IMR-90 (cell line): ENCODE measurements around the gene PRR12. TPM values are rescaled to one million over a fixed set of nuclear protein-coding genes. Genes with fewer than 3 reads are reported as not detected.

Experiments used
- ATAC-seq: fragments of 200-7000 bp; cut with Tn5 transposase; 2 replicates; pipeline ENCODE4 v1.9.1; 2020; ENCODE audit warnings: low read depth, mild to moderate bottlenecking, moderate library complexity
- BruUV-seq: library from RNA; stranded (reverse); fragments of 400-500 nt; replicated peaks from 2 replicates; lab custom pipeline; 2021; lab: Mats Ljungman, UMichigan
- CTCF ChIA-PET: fragments of 300-600 bp; formaldehyde crosslinking; extraction: SDS; loops from one replicate; lab custom pipeline; 2021; ENCODE audit warnings: antibody characterized with exemption; lab: Yijun Ruan, JAX
- POLR2A ChIA-PET: fragments of 300-600 bp; sonication (Branson Sonifier 250); formaldehyde crosslinking; loops from one replicate; lab custom pipeline; 2022; ENCODE audit warnings: antibody characterized with exemption; ENCODE audit not compliant: unreplicated experiment; lab: Charles Lee
- DNase-seq: peaks from one replicate; pipeline ENCODE4 v3.0.0; 2013
- H2AFZ ChIP-seq: replicated peaks from 2 replicates; pipeline ENCODE3; 2013; ENCODE audit warnings: low read length, mild to moderate bottlenecking; ENCODE audit not compliant: poor library complexity
- H2AK5ac ChIP-seq: 2 replicates; pipeline ENCODE4 v1.6.1; 2013; ENCODE audit warnings: low read depth, low read length, inconsistent platforms
- H2AK9ac ChIP-seq: replicated peaks from 2 replicates; pipeline ENCODE3; 2013; ENCODE audit warnings: mild to moderate bottlenecking, low read depth, low read length, moderate library complexity; ENCODE audit not compliant: poor library complexity
- H2BK120ac ChIP-seq: 2 replicates; pipeline ENCODE4 v1.6.1; 2013; ENCODE audit warnings: low read depth, low read length, inconsistent platforms
- H2BK15ac ChIP-seq: 3 replicates; pipeline ENCODE4 v1.6.1; 2013; ENCODE audit warnings: low read depth, low read length, inconsistent platforms
- H2BK20ac ChIP-seq: 2 replicates; pipeline ENCODE4 v1.6.1; 2013; ENCODE audit warnings: low read depth, mild to moderate bottlenecking, inconsistent platforms, low read length, moderate library complexity
- H2BK5ac ChIP-seq: 2 replicates; pipeline ENCODE4 v1.6.1; 2013; ENCODE audit warnings: mild to moderate bottlenecking, low read depth, low read length, inconsistent platforms; ENCODE audit not compliant: poor library complexity, severe bottlenecking
- H3K14ac ChIP-seq: replicated peaks from 2 replicates; pipeline ENCODE4 v1.6.1; 2013; ENCODE audit warnings: low read depth, low read length, inconsistent platforms
- H3K18ac ChIP-seq: 2 replicates; pipeline ENCODE4 v1.6.1; 2013; ENCODE audit warnings: low read depth, low read length, control low read depth
- H3K23ac ChIP-seq: 2 replicates; pipeline ENCODE4 v1.6.1; 2013; ENCODE audit warnings: low read depth, low read length, inconsistent platforms
- H3K27ac ChIP-seq: 2 replicates; pipeline ENCODE4 v1.5.1; 2013; ENCODE audit warnings: mild to moderate bottlenecking, control low read depth, low read length; ENCODE audit not compliant: insufficient read depth
- H3K27me3 ChIP-seq: 2 replicates; pipeline ENCODE4 v1.6.1; 2013; ENCODE audit warnings: low read length; ENCODE audit not compliant: control insufficient read depth, insufficient read depth
- H3K36me3 ChIP-seq: 2 replicates; pipeline ENCODE4 v1.6.1; 2013; ENCODE audit warnings: low read length, mixed read lengths; ENCODE audit not compliant: control insufficient read depth, insufficient read depth
- H3K4ac ChIP-seq: 2 replicates; pipeline ENCODE4 v1.6.1; 2013; ENCODE audit warnings: low read depth, low read length, inconsistent platforms
- H3K4me1 ChIP-seq: 2 replicates; pipeline ENCODE4 v1.6.1; 2013; ENCODE audit warnings: low read length, mixed read lengths; ENCODE audit not compliant: control insufficient read depth, insufficient read depth
- H3K4me2 ChIP-seq: 2 replicates; pipeline ENCODE4 v1.6.1; 2013; ENCODE audit warnings: low read depth, mild to moderate bottlenecking, control low read depth, low read length, moderate library complexity
- H3K4me3 ChIP-seq: 2 replicates; pipeline ENCODE4 v1.5.1; 2013; ENCODE audit warnings: low read depth, mild to moderate bottlenecking, control low read depth, low read length, moderate library complexity; ENCODE audit not compliant: insufficient read depth
- H3K56ac ChIP-seq: 2 replicates; pipeline ENCODE4 v1.6.1; 2013; ENCODE audit warnings: low read length, inconsistent platforms; ENCODE audit not compliant: insufficient read depth; ENCODE audit errors: extremely low read depth
- H3K79me1 ChIP-seq, 2 experiments: 2 replicates each; pipeline ENCODE4 v1.6.1; 2013; ENCODE audit warnings: low read length in 2 of 2, inconsistent platforms in 1 of 2, low read depth in 1 of 2
- H3K9ac ChIP-seq: 2 replicates; pipeline ENCODE4 v1.6.1; 2013; ENCODE audit warnings: low read depth, low read length, control low read depth
- H3K9me1 ChIP-seq: 2 replicates; pipeline ENCODE4 v1.6.1; 2013; ENCODE audit warnings: low read length, inconsistent platforms; ENCODE audit not compliant: insufficient read depth
- H3K9me3 ChIP-seq: 2 replicates; pipeline ENCODE4 v1.6.1; 2013; ENCODE audit warnings: low read length; ENCODE audit not compliant: control insufficient read depth, insufficient read depth
- H4K20me1 ChIP-seq: 2 replicates; pipeline ENCODE4 v1.6.1; 2013; ENCODE audit warnings: low read length, inconsistent platforms; ENCODE audit not compliant: insufficient read depth
- H4K5ac ChIP-seq: 2 replicates; pipeline ENCODE4 v1.6.1; 2013; ENCODE audit warnings: mild to moderate bottlenecking, low read depth, low read length, control low read depth
- H4K8ac ChIP-seq, 2 experiments: 2 replicates each; pipeline ENCODE4 v1.6.1; 2013; ENCODE audit warnings: low read depth in 2 of 2, low read length in 2 of 2, control low read depth in 1 of 2, inconsistent platforms in 1 of 2
- H4K91ac ChIP-seq: 2 replicates; pipeline ENCODE4 v1.6.1; 2013; ENCODE audit warnings: low read depth, low read length, inconsistent platforms; ENCODE audit not compliant: insufficient read depth
- BHLHE40 ChIP-seq: fragments of 150-350 bp; IDR thresholded peaks from 2 replicates; pipeline ENCODE4 v1.6.1; 2016; ENCODE audit warnings: mild to moderate bottlenecking, low read depth, low read length
- CEBPB ChIP-seq: IDR thresholded peaks from 2 replicates; pipeline ENCODE4 v1.6.1; 2012; ENCODE audit warnings: low read depth, low read length, improper control_type of control experiment
- CHD1 ChIP-seq: IDR thresholded peaks from 2 replicates; pipeline ENCODE4 v1.6.1; 2012; ENCODE audit warnings: low read depth, low read length, improper control_type of control experiment
- CTCF ChIP-seq: conservative IDR thresholded peaks from 2 replicates; pipeline ENCODE4 v1.5.1; 2012; ENCODE audit warnings: mild to moderate bottlenecking, low read depth, low read length, improper control_type of control experiment
- ELK1 ChIP-seq: fragments of 150-350 bp; IDR thresholded peaks from 2 replicates; pipeline ENCODE4 v1.6.1; 2016; ENCODE audit warnings: low read depth, mild to moderate bottlenecking, low read length, moderate library complexity, borderline replicate concordance
- FOS ChIP-seq: fragments of 150-350 bp; IDR thresholded peaks from 2 replicates; pipeline ENCODE4 v1.6.1; 2016; ENCODE audit warnings: low read depth, low read length
- MAFK ChIP-seq: IDR thresholded peaks from 2 replicates; pipeline ENCODE4 v1.6.1; 2012; ENCODE audit warnings: low read depth, low read length, improper control_type of control experiment
- MAZ ChIP-seq: IDR thresholded peaks from 2 replicates; pipeline ENCODE4 v1.6.1; 2012; ENCODE audit warnings: low read depth, mild to moderate bottlenecking, low read length, improper control_type of control experiment, moderate library complexity, borderline replicate concordance
- MXI1 ChIP-seq: IDR thresholded peaks from 2 replicates; pipeline ENCODE4 v1.6.1; 2012; ENCODE audit warnings: low read depth, mild to moderate bottlenecking, low read length, moderate library complexity, borderline replicate concordance
- NFE2L2 ChIP-seq: fragments of 150-350 bp; IDR thresholded peaks from 2 replicates; pipeline ENCODE4 v1.6.1; 2016; ENCODE audit warnings: low read depth, mild to moderate bottlenecking, low read length
- POLR2A ChIP-seq: IDR thresholded peaks from 2 replicates; pipeline ENCODE4 v1.6.1; 2012; ENCODE audit warnings: mild to moderate bottlenecking, low read depth, low read length
- RAD21 ChIP-seq: IDR thresholded peaks from 2 replicates; pipeline ENCODE4 v1.6.1; 2012; ENCODE audit warnings: low read length, improper control_type of control experiment
- RCOR1 ChIP-seq: IDR thresholded peaks from 2 replicates; pipeline ENCODE4 v1.6.1; 2012; ENCODE audit warnings: mild to moderate bottlenecking, low read length, improper control_type of control experiment; ENCODE audit not compliant: insufficient replicate concordance
- RFX5 ChIP-seq: IDR thresholded peaks from 2 replicates; pipeline ENCODE4 v1.8.0; 2012; ENCODE audit warnings: low read depth, mild to moderate bottlenecking, low read length, moderate library complexity
- SMC3 ChIP-seq: fragments of 150-350 bp; IDR thresholded peaks from 2 replicates; pipeline ENCODE4 v1.6.1; 2016; ENCODE audit warnings: low read depth, mild to moderate bottlenecking, antibody characterized with exemption, low read length, moderate library complexity
- USF2 ChIP-seq: fragments of 150-350 bp; IDR thresholded peaks from 2 replicates; pipeline ENCODE4 v1.6.1; 2017; ENCODE audit warnings: mild to moderate bottlenecking, antibody characterized with exemption, low read length, low read depth
- WGBS, 2 experiments: methylation state at CpG; one replicate each; pipeline versions ENCODE4 v1.1.5 to v1.1.7; 2013; ENCODE audit warnings: missing lambda C conversion rate in 2 of 2; ENCODE audit not compliant: insufficient read length in 1 of 2; ENCODE audit errors: extremely low coverage in 2 of 2; 5-methylcytosine and 5-hydroxymethylcytosine counted together
- dilution Hi-C: fragments of 300-500 bp; cut with HindIII; formaldehyde crosslinking; loops from one replicate; pipeline ENCODE4 v1.14.3; 2018; ENCODE audit warnings: low sequenced_read_pairs; ENCODE audit not compliant: unreplicated experiment
- in situ Hi-C: fragments of 300-500 bp; cut with MboI; formaldehyde crosslinking; loops from 3 replicates; pipeline ENCODE4 v1.14.3; 2019; ENCODE audit warnings: low sequenced_read_pairs, inconsistent platforms, mixed read lengths
- intact Hi-C: fragments of 100-400 bp; cut with micrococcal nuclease; formaldehyde crosslinking; loops from 2 replicates; pipeline ENCODE4 v1.10.0; 2022
- polyA plus RNA-seq, 3 experiments: library from polyadenylated mRNA; depleted of rRNA; stranded (reverse); fragments of >200 nt; gene quantifications; 2 replicates each; pipeline ENCODE4 v1.2.3, GENCODE V29; 2012; ENCODE audit warnings: low replicate concordance in 1 of 3
- total RNA-seq: library from RNA; depleted of rRNA; stranded (reverse); fragments of >200 nt; gene quantifications from 2 replicates; pipeline ENCODE4 v1.2.3, GENCODE V29; 2012

Gene PRR12
- total and polyA plus RNA-seq, 2 of the 4 experiments (the other 2 are of a cell fraction), result 0.36 to 4.1 TPM

- no peak overlapping the region for H3K4ac ChIP-seq
- H4K5ac ChIP-seq, result no peak overlapping the region
- peaks cover 17% of the 10 kb centered on the region for H3K36me3 ChIP-seq
- H4K8ac ChIP-seq, result no peak overlapping the region; a peak in 1 of 4 replicates
- no peak overlapping the region for H2BK5ac ChIP-seq
- no peak for ATAC-seq
- H3K9me3 ChIP-seq, result no peaks in the 10 kb centered on the region
- in situ Hi-C loops, result no loop called here
- ChIA-PET POLR2A (no interaction called here), CTCF (no interaction called here)
- H3K9me1 ChIP-seq, result peaks cover 9% of the 10 kb centered on the region; the same call in 1 of the 2 replicates
- H3K27ac ChIP-seq, result no peak overlapping the region
- no peak overlapping the region for H2BK120ac ChIP-seq
- no TSS peak for BruUV-seq
- no peaks in the 10 kb centered on the region for H3K27me3 ChIP-seq
- H2AK9ac ChIP-seq, result no peak overlapping the region
- no peak for DNase-seq
- no peak overlapping the region for H2AFZ ChIP-seq
- no peak overlapping the region for H2BK20ac ChIP-seq
- H3K9ac ChIP-seq, result no peak overlapping the region
- dilution Hi-C loops, result no loop called here
- no peaks in the 10 kb centered on the region for H4K20me1 ChIP-seq
- H3K14ac ChIP-seq, result no peak overlapping the region
- H3K79me1 ChIP-seq, result peaks cover 0 to 36% of the 10 kb centered on the region in 2 experiments; a peak in 2 of 4 replicates
- H3K4me1 ChIP-seq, result peaks cover 2% of the 10 kb centered on the region; the same call in 1 of the 2 replicates
- no peak overlapping the region for H2AK5ac ChIP-seq
- no peak overlapping the region for H3K23ac ChIP-seq
- H3K4me3 ChIP-seq, result no peak overlapping the region
- intact Hi-C loops, result no loop called here
- no peak for TF ChIP-seq CEBPB
- TF ChIP-seq ELK1, result no peak
- no peak for TF ChIP-seq RCOR1
- no peak for TF ChIP-seq USF2
- TF ChIP-seq SMC3, result no peak
- TF ChIP-seq NFE2L2, result no peak
- TF ChIP-seq CTCF, result no peak
- no peak for TF ChIP-seq MAZ
- TF ChIP-seq MAFK, result no peak
- TF ChIP-seq BHLHE40, result no peak
- TF ChIP-seq FOS, result no peak
- no peak for TF ChIP-seq CHD1
- TF ChIP-seq POLR2A, result no peak
- no peak for TF ChIP-seq RFX5
- no peak for TF ChIP-seq RAD21
- TF ChIP-seq MXI1, result no peak
- no peak overlapping the region for H2BK15ac ChIP-seq
- WGBS, 2 experiments, result no CpG with 5 or more reads among the region's 5 CpGs
- no peak overlapping the region for H3K56ac ChIP-seq
- H4K91ac ChIP-seq, result no peak overlapping the region
- H3K18ac ChIP-seq, result no peak overlapping the region
- no peak overlapping the region for H3K4me2 ChIP-seq
Measured at GRCh38 chr19:49632576-49632975, 41.6 kb downstream of the PRR12 start.
